ENCODE results near the gene KRT33B. TPM values are rescaled to one million over a fixed set of nuclear protein-coding genes. Genes with fewer than 3 reads are reported as not detected.

KRT33B gene
- total RNA-seq, 1 experiment from 2014 or later: not detected

DNA sequence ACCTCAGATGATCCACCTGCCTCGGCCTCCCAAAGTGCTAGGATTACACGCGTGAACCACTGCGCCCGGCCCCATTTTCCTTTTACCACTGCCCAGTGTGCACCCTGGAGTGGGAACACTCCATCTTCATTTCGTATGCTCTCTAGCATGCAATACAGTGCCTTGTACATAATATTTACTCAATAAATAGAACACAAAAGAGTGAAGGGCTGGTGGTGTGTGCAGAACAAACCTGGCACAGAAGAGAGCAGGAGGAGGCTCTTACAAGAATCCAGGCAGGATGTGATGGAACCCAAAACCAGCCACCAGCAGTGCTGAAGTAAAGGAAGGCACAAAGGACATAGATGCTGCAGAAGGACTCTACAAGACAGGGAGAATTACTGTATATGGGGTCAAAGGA lies 47.5 kb upstream of the KRT33B start:
- Histone ChIP-seq H3K4me3 (ENCODE audit: low read depth, low read length) (no peak overlapping the region), H3K36me3 (ENCODE audit: control insufficient read depth, insufficient read depth, low read length) (no peaks in the 10 kb centered on the region), H3K4me1 (peaks cover 62% of the 10 kb centered on the region), H3K9me3 (no peaks in the 10 kb centered on the region), H3K27me3 (replicated peaks; ENCODE audit: control insufficient read depth, insufficient read depth, low read length) (no peaks in the 10 kb centered on the region)
- Mint-ChIP-seq H3K9me3 (ENCODE audit: unreplicated experiment) (no peaks in the 10 kb centered on the region), H3K4me1 (ENCODE audit: low read depth, unreplicated experiment) (peaks cover 75% of the 10 kb centered on the region), H3K27ac (ENCODE audit: unreplicated experiment) (no peak overlapping the region), H3K36me3 (ENCODE audit: insufficient read depth, unreplicated experiment) (no peaks in the 10 kb centered on the region), H3K4me3 (ENCODE audit: unreplicated experiment) (no peak overlapping the region), H3K27me3 (ENCODE audit: insufficient read depth, unreplicated experiment) (no peaks in the 10 kb centered on the region)
- no peak for DNase-seq
- no TSS peak for BruUV-seq (replicated peaks)
- TF ChIP-seq, protein P1, sequence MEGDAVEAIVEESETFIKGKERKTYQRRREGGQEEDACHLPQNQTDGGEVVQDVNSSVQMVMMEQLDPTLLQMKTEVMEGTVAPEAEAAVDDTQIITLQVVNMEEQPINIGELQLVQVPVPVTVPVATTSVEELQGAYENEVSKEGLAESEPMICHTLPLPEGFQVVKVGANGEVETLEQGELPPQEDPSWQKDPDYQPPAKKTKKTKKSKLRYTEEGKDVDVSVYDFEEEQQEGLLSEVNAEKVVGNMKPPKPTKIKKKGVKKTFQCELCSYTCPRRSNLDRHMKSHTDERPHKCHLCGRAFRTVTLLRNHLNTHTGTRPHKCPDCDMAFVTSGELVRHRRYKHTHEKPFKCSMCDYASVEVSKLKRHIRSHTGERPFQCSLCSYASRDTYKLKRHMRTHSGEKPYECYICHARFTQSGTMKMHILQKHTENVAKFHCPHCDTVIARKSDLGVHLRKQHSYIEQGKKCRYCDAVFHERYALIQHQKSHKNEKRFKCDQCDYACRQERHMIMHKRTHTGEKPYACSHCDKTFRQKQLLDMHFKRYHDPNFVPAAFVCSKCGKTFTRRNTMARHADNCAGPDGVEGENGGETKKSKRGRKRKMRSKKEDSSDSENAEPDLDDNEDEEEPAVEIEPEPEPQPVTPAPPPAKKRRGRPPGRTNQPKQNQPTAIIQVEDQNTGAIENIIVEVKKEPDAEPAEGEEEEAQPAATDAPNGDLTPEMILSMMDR (IDR thresholded peaks at IDR 0.05; ENCODE audit: insufficient read depth in 1 of 2, low read depth in 1 of 2, low read length in 1 of 2, severe bottlenecking in 1 of 2, unreplicated experiment in 1 of 2): no peak
- intact Hi-C loops (cut with micrococcal nuclease; ENCODE audit: unreplicated experiment): loop anchor here (5.0 to 10.0 kb wide), 4 partner anchors 62 to 245 kb away; partner anchors contain the start of genes KRT19, KRT33A and KRT35
- ChIA-PET CTCF (interaction anchor here (0.7 to 2.7 kb wide), 15 partner anchors 11 to 613 kb away, joined by 3 to 11 read pairs (median 5); no protein-coding TSS in a partner anchor), POLR2A (no interaction called here)

DNA sequence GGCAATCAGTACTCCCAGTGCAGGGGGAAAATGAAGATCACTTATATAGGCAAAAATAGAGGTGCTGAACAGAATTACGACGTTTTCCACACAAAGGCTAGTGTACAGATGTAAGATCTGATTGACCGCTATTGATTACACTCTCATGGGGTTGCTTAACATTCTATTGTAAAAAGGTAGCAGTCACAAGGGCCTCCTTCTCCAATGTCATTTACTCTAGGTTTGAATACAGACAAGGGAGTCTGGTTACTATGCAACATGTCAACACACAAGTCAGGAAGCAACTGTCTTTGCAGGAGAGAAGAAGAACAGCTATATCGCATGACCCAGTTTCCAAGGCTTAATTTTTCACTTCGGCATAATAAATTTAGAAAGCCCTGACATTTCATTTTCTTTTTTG lies 46.9 kb upstream of the KRT33B start:
- ChIA-PET CTCF (interaction anchor here (0.6 to 2.7 kb wide), 8 partner anchors 23 to 507 kb away, joined by 3 to 10 read pairs (median 3); partner anchors contain the start of gene KRT33A), POLR2A (no interaction called here)
- H3K4me3 ChIP-seq (ENCODE audit: low read depth, low read length): no peak overlapping the region
- no peaks in the 10 kb centered on the region for H3K9me3 ChIP-seq
- Mint-ChIP-seq H3K27me3 (ENCODE audit: insufficient read depth, unreplicated experiment) (no peaks in the 10 kb centered on the region), H3K36me3 (ENCODE audit: insufficient read depth, unreplicated experiment) (no peaks in the 10 kb centered on the region), H3K27ac (ENCODE audit: unreplicated experiment) (peak overlapping the region; percentile 38), H3K9me3 (ENCODE audit: unreplicated experiment) (no peaks in the 10 kb centered on the region), H3K4me3 (ENCODE audit: unreplicated experiment) (peak overlapping the region; percentile 26), H3K4me1 (ENCODE audit: low read depth, unreplicated experiment) (peaks cover 75% of the 10 kb centered on the region)
- TF ChIP-seq, protein P1 (IDR thresholded peaks at IDR 0.05; ENCODE audit: insufficient read depth in 1 of 2, low read depth in 1 of 2, low read length in 1 of 2, severe bottlenecking in 1 of 2, unreplicated experiment in 1 of 2): no peak
- no peaks in the 10 kb centered on the region for H3K27me3 ChIP-seq (replicated peaks; ENCODE audit: control insufficient read depth, insufficient read depth, low read length)
- H3K4me1 ChIP-seq: peaks cover 61% of the 10 kb centered on the region
- intact Hi-C loops (cut with micrococcal nuclease; ENCODE audit: unreplicated experiment): loop anchor here (5.0 to 10.0 kb wide), 4 partner anchors 62 to 246 kb away; partner anchors contain the start of genes KRT19, KRT33A and KRT35
- no peaks in the 10 kb centered on the region for H3K36me3 ChIP-seq (ENCODE audit: control insufficient read depth, insufficient read depth, low read length)
- no TSS peak for BruUV-seq (replicated peaks)
- no peak for DNase-seq

DNA sequence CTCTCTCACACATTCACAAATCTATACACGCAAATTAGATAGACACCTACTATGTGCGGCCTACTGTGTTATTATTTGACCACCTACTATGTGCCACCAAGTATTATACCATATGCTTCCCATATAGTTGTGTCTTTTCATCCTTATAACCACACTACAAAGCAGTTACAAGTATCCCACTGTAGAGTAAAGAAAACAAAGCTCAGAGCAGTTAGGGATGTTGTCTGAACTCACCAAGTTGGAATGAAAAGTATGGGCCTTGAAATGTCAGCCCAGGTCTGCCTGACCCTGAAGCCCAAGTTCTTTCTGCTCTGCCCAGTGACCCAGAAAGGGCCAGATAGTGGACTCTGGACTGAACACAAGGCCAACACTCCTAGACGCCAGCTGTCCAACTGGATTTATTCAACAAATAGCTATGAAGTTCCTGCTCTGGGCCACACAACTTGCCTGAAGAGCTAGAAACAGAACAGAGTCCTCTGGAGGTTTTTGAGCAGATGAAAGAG lies 46.3 kb upstream of the KRT33B start:
- ChIA-PET CTCF (interaction anchor here (0.6 to 2.7 kb wide), 9 partner anchors 23 to 638 kb away, joined by 3 to 10 read pairs (median 3); partner anchors contain the start of gene KRT33A), POLR2A (no interaction called here)
- Histone ChIP-seq H3K4me1 (peaks cover 55% of the 10 kb centered on the region), H3K36me3 (ENCODE audit: control insufficient read depth, insufficient read depth, low read length) (no peaks in the 10 kb centered on the region), H3K4me3 (ENCODE audit: low read depth, low read length) (no peak overlapping the region), H3K9me3 (no peaks in the 10 kb centered on the region), H3K27me3 (replicated peaks; ENCODE audit: control insufficient read depth, insufficient read depth, low read length) (no peaks in the 10 kb centered on the region)
- DNase-seq: peak; percentile 66 to 77
- intact Hi-C loops (cut with micrococcal nuclease; ENCODE audit: unreplicated experiment): loop anchor here (5.0 to 10.0 kb wide), 4 partner anchors 61 to 246 kb away; partner anchors contain the start of genes KRT19, KRT33A and KRT35
- no peaks in the 10 kb centered on the region for H3K27me3 Mint-ChIP-seq (ENCODE audit: insufficient read depth, unreplicated experiment)
- H3K27ac Mint-ChIP-seq (ENCODE audit: unreplicated experiment): peak overlapping the region; percentile 38
- H3K4me1 Mint-ChIP-seq (ENCODE audit: low read depth, unreplicated experiment): peaks cover 69% of the 10 kb centered on the region
- H3K4me3 Mint-ChIP-seq (ENCODE audit: unreplicated experiment): peak overlapping the region; percentile 26
- no peaks in the 10 kb centered on the region for H3K36me3 Mint-ChIP-seq (ENCODE audit: insufficient read depth, unreplicated experiment)
- TF ChIP-seq, protein P1 (IDR thresholded peaks at IDR 0.05; ENCODE audit: insufficient read depth in 1 of 2, low read depth in 1 of 2, low read length in 1 of 2, severe bottlenecking in 1 of 2, unreplicated experiment in 1 of 2): no peak
- no TSS peak for BruUV-seq (replicated peaks)
- no peaks in the 10 kb centered on the region for H3K9me3 Mint-ChIP-seq (ENCODE audit: unreplicated experiment)
